ENCODE data around the gene SIRT7. TPM values are rescaled to one million over a fixed set of nuclear protein-coding genes. Genes with fewer than 3 reads are reported as not detected.

Gene SIRT7
- total RNA-seq, 3 donors from 2014 or later: 50.1 to 83.5 (median 73.7) TPM

- intact Hi-C loops (cut with DNase I, micrococcal nuclease): no loop called here
- no peaks in the 10 kb centered on the region for H3K36me3 ChIP-seq (ENCODE audit: low read depth)
- H3K4me3 ChIP-seq: no peak overlapping the region
- peaks cover 41% of the 10 kb centered on the region for H3K4me1 ChIP-seq (ENCODE audit: low read depth)
- no peaks in the 10 kb centered on the region for H3K9me3 ChIP-seq
- TF ChIP-seq CTCF (IDR thresholded peaks at IDR 0.05): no peak
- ATAC-seq (no peak), DNase-seq (peak in 2 of 3 donors; percentile 37 to 56)
Measured at GRCh38 chr17:81928544-81929252, 10.7 kb upstream of the SIRT7 start.

- no peak for TF ChIP-seq CTCF (IDR thresholded peaks at IDR 0.05)
- peak within 1 kb of the TSS; percentile 84 for H3K4me3 ChIP-seq
- ATAC-seq: peak; percentile 55
Measured at GRCh38 chr17:81927653-81928543, 9.9 kb upstream of the SIRT7 start, which contains the start of gene MAFG. MAFG (minus strand) TSS chr17:81927735; CDS start chr17:81923185, 4,550 bp downstream.

GRCh38 chr17:81927152-81927652 is 9.2 kb upstream of the SIRT7 start:
- ATAC-seq: no peak
- TF ChIP-seq CTCF (IDR thresholded peaks at IDR 0.05): no peak
- H3K4me1 ChIP-seq (ENCODE audit: low read depth): peaks cover 53% of the 10 kb centered on the region

More at GRCh38 chr17:81927653-81928543, 9.9 kb upstream of the SIRT7 start, which contains the start of gene MAFG:
- intact Hi-C loops (cut with DNase I, micrococcal nuclease): no loop called here
- Histone ChIP-seq H3K36me3 (ENCODE audit: low read depth) (no peaks in the 10 kb centered on the region), H3K9me3 (no peaks in the 10 kb centered on the region), H3K4me1 (ENCODE audit: low read depth) (peaks cover 49% of the 10 kb centered on the region)
- DNase-seq: peak; percentile 92 to 94 (median 93)

GRCh38 chr17:81926451-81927151 is 8.6 kb upstream of the SIRT7 start:
- TF ChIP-seq CTCF (IDR thresholded peaks at IDR 0.05): no peak
- no peaks in the 10 kb centered on the region for H3K9me3 ChIP-seq
- peak; percentile 78 for ATAC-seq
- peaks cover 53% of the 10 kb centered on the region for H3K4me1 ChIP-seq (ENCODE audit: low read depth)
- intact Hi-C loops (cut with DNase I, micrococcal nuclease): no loop called here
- DNase-seq: peak; percentile 86 to 91 (median 89)
- peak overlapping the region; percentile 84 for H3K4me3 ChIP-seq
- H3K36me3 ChIP-seq (ENCODE audit: low read depth): no peaks in the 10 kb centered on the region

More at GRCh38 chr17:81927152-81927652, 9.2 kb upstream of the SIRT7 start:
- no peaks in the 10 kb centered on the region for H3K9me3 ChIP-seq
- intact Hi-C loops (cut with DNase I, micrococcal nuclease): no loop called here
- no peaks in the 10 kb centered on the region for H3K36me3 ChIP-seq (ENCODE audit: low read depth)
- peak overlapping the region; percentile 84 for H3K4me3 ChIP-seq
- no peak for DNase-seq

- H3K9me3 ChIP-seq: no peaks in the 10 kb centered on the region
- peak; percentile 0 for ATAC-seq
- no peaks in the 10 kb centered on the region for H3K36me3 ChIP-seq (ENCODE audit: low read depth)
- intact Hi-C loops (cut with DNase I, micrococcal nuclease): no loop called here
- no peak overlapping the region for H3K4me3 ChIP-seq
- no peak for DNase-seq
- TF ChIP-seq CTCF (IDR thresholded peaks at IDR 0.05): no peak
- H3K4me1 ChIP-seq (ENCODE audit: low read depth): peaks cover 55% of the 10 kb centered on the region
Measured at GRCh38 chr17:81925860-81926450, 8.0 kb upstream of the SIRT7 start.

All from mucosa of descending colon (tissue), 3 donors.